Measurements from ENCODE around the gene OSBPL5. TPM values are rescaled to one million over a fixed set of nuclear protein-coding genes. Genes with fewer than 3 reads are reported as not detected.

OSBPL5 gene
- total and polyA plus RNA-seq, 8 donors = 8.6 to 127 (median 25.2) TPM

- peaks cover 3 to 71% (median 26%) of the 10 kb centered on the region in 4 donors for H3K4me1 ChIP-seq
- intact Hi-C loops (cut with DNase I; ENCODE audit: low total_unique reads) = no loop called here
- DNase-seq = no peak
- no peak for TF ChIP-seq POLR2AphosphoS5 (IDR thresholded peaks at IDR 0.05)
- TF ChIP-seq EP300 (IDR thresholded peaks at IDR 0.05) = no peak
- no peak for TF ChIP-seq CTCF (IDR thresholded peaks at IDR 0.05)
- no peak for TF ChIP-seq POLR2A (IDR thresholded peaks at IDR 0.05)
- H3K9me3 ChIP-seq = no peaks in the 10 kb centered on the region
- peaks cover 0 to 6% (median 2%) of the 10 kb centered on the region in 4 donors for H3K36me3 ChIP-seq
- H3K27ac ChIP-seq = no peak overlapping the region
- H3K27me3 ChIP-seq = no peaks in the 10 kb centered on the region
- H3K4me3 ChIP-seq = no peak overlapping the region
- WGBS, 5 donors = 79 to 92% (median 90%) methylated on average over 6 to 13 of the region's 13 CpGs
Measured at GRCh38 chr11:3136546-3137455, 28.3 kb downstream of the OSBPL5 start.

- no peak for TF ChIP-seq POLR2A (IDR thresholded peaks at IDR 0.05)
- no peak for TF ChIP-seq POLR2AphosphoS5 (IDR thresholded peaks at IDR 0.05)
- TF ChIP-seq CTCF (IDR thresholded peaks at IDR 0.05) = no peak
- TF ChIP-seq EP300 (IDR thresholded peaks at IDR 0.05) = no peak
- H3K4me1 ChIP-seq = peaks cover 3 to 66% (median 26%) of the 10 kb centered on the region in 4 donors
- DNase-seq = no peak
Measured at GRCh38 chr11:3135481-3136440, 29.3 kb downstream of the OSBPL5 start.

GRCh38 chr11:3134651-3135480 is 30.2 kb downstream of the OSBPL5 start:
- Histone ChIP-seq H3K4me3 (no peak overlapping the region), H3K4me1 (peaks cover 3 to 65% (median 26%) of the 10 kb centered on the region in 4 donors), H3K9me3 (no peaks in the 10 kb centered on the region), H3K36me3 (peaks cover 0 to 6% (median 2%) of the 10 kb centered on the region in 4 donors), H3K27ac (no peak overlapping the region), H3K27me3 (no peaks in the 10 kb centered on the region)
- 77 to 81% (median 77%) methylated on average over 18 to 27 of the region's 27 CpGs for WGBS, 5 donors
- intact Hi-C loops (cut with DNase I; ENCODE audit: low total_unique reads) = no loop called here
- TF ChIP-seq EP300 (IDR thresholded peaks at IDR 0.05) (no peak), POLR2A (IDR thresholded peaks at IDR 0.05) (no peak), CTCF (IDR thresholded peaks at IDR 0.05) (no peak), POLR2AphosphoS5 (IDR thresholded peaks at IDR 0.05) (no peak)
- no peak for DNase-seq

More at GRCh38 chr11:3135481-3136440, 29.3 kb downstream of the OSBPL5 start:
- Histone ChIP-seq H3K4me3 (no peak overlapping the region), H3K27ac (peak overlapping the region in 1 of 5 donors; percentile 3), H3K9me3 (no peaks in the 10 kb centered on the region), H3K27me3 (no peaks in the 10 kb centered on the region), H3K36me3 (peaks cover 0 to 6% (median 2%) of the 10 kb centered on the region in 4 donors)
- WGBS, 5 donors = 65 to 83% (median 76%) methylated on average over 9 to 15 of the region's 15 CpGs
- intact Hi-C loops (cut with DNase I; ENCODE audit: low total_unique reads) = no loop called here

Measured in stomach (tissue), 9 donors.